H1 (cell line): Measurements from ENCODE around the gene HHAT. TPM values are rescaled to one million over a fixed set of nuclear protein-coding genes. Genes with fewer than 3 reads are reported as not detected.

ENCODE experiments used
- CTCF ChIA-PET: fragments of 300-600 bp; sonication (Branson Sonifier 250); formaldehyde crosslinking; loops from one replicate; lab custom pipeline; 2021; ENCODE audit not compliant: partially characterized antibody; lab: Charles Lee
- POLR2A ChIA-PET: fragments of 300-600 bp; sonication (Branson Sonifier 250); formaldehyde crosslinking; loops from one replicate; lab custom pipeline; 2021; ENCODE audit warnings: inconsistent platforms; ENCODE audit not compliant: partially characterized antibody; lab: Charles Lee
- DNase-seq, 2 experiments: peaks; one replicate each; pipeline versions ENCODE4 v3.0.0 to v3.0.0-alpha.2; 2010 to 2022; ENCODE audit warnings: low spot score in 2 of 2, low read depth in 1 of 2, mixed read lengths in 1 of 2
- FAIRE-seq: peaks from 2 replicates; lab custom pipeline; 2011; peaks lifted over from hg19 to GRCh38; lab: Jason Lieb, UNC
- H2AFZ ChIP-seq: 2 replicates; pipeline ENCODE4 v1.8.1; 2012; ENCODE audit warnings: low read length, inconsistent platforms
- H2AK5ac ChIP-seq: 2 replicates; pipeline ENCODE4 v1.6.1; 2013; ENCODE audit warnings: low read depth, low read length
- H2BK120ac ChIP-seq: replicated peaks from 2 replicates; pipeline ENCODE3; 2013; ENCODE audit warnings: low read depth, low read length, inconsistent platforms
- H2BK12ac ChIP-seq: 2 replicates; pipeline ENCODE4 v1.6.1; 2013; ENCODE audit warnings: low read depth, low read length
- H2BK15ac ChIP-seq: 2 replicates; pipeline ENCODE4 v1.6.1; 2013; ENCODE audit warnings: low read length
- H2BK20ac ChIP-seq: 2 replicates; pipeline ENCODE4 v1.6.1; 2013; ENCODE audit warnings: low read length
- H2BK5ac ChIP-seq: 2 replicates; pipeline ENCODE4 v1.6.1; 2013; ENCODE audit warnings: low read depth, low read length
- H3K14ac ChIP-seq: 2 replicates; pipeline ENCODE4 v1.6.1; 2013; ENCODE audit warnings: inconsistent platforms; ENCODE audit not compliant: insufficient read length
- H3K18ac ChIP-seq: 2 replicates; pipeline ENCODE4 v1.6.1; 2013; ENCODE audit warnings: low read length; ENCODE audit errors: extremely low read depth
- H3K23ac ChIP-seq: 2 replicates; pipeline ENCODE4 v1.6.1; 2013; ENCODE audit warnings: inconsistent platforms; ENCODE audit not compliant: insufficient read length
- H3K23me2 ChIP-seq: 2 replicates; pipeline ENCODE4 v1.6.1; 2013; ENCODE audit warnings: low read depth, low read length
- H3K27ac ChIP-seq: 2 replicates; pipeline ENCODE4 v1.6.1; 2011; ENCODE audit warnings: low read depth, low read length, inconsistent platforms
- H3K27me3 ChIP-seq, 4 experiments: replicated peaks in 1 of 4; 1 replicate in 1 of 4; 2 replicates in 3 of 4; pipeline versions ENCODE4 v1.6.1 to v1.8.1; 2011 to 2013; ENCODE audit warnings: low read length in 3 of 4, mild to moderate bottlenecking in 3 of 4, inconsistent platforms in 2 of 4, mixed read lengths in 2 of 4, moderate library complexity in 1 of 4; ENCODE audit not compliant: control insufficient read depth in 3 of 4, insufficient read depth in 3 of 4; ENCODE audit errors: extremely low read depth in 1 of 4
- H3K36me3 ChIP-seq, 4 experiments: 2 replicates each; pipeline versions ENCODE4 v1.6.1 to v1.8.1; 2011 to 2013; ENCODE audit warnings: mild to moderate bottlenecking in 4 of 4, low read length in 3 of 4, moderate library complexity in 2 of 4, control low read depth in 1 of 4, inconsistent platforms in 1 of 4; ENCODE audit not compliant: insufficient read depth in 4 of 4, control insufficient read depth in 2 of 4
- H3K4ac ChIP-seq: replicated peaks from 2 replicates; pipeline ENCODE3; 2013; ENCODE audit warnings: low read length, low read depth, mixed read lengths, inconsistent platforms; ENCODE audit not compliant: insufficient read length
- H3K4me1 ChIP-seq, 4 experiments: replicated peaks in 1 of 4; 1 replicate in 1 of 4; 2 replicates in 3 of 4; pipeline versions ENCODE4 v1.6.1 to v1.8.1; 2011 to 2013; ENCODE audit warnings: low read length in 3 of 4, inconsistent platforms in 2 of 4, mixed read lengths in 1 of 4; ENCODE audit not compliant: insufficient read depth in 4 of 4, control insufficient read depth in 3 of 4
- H3K4me2 ChIP-seq, 2 experiments: 2 replicates each; pipeline versions ENCODE4 v1.6.1 to v1.8.1; 2011 to 2013; ENCODE audit warnings: low read depth in 2 of 2, low read length in 2 of 2, control low read depth in 1 of 2, inconsistent platforms in 1 of 2, mild to moderate bottlenecking in 1 of 2; ENCODE audit not compliant: insufficient read depth in 1 of 2
- H3K4me3 ChIP-seq, 4 experiments: fragments of 200-600, 300-600 bp in 1 of 4; sonication (generic), shearing (Covaris generic), sonication (Bioruptor Twin) in 1 of 4; 2 replicates each; pipeline versions ENCODE4 v1.5.1 to v1.8.1; 2011 to 2016; ENCODE audit warnings: low read length in 4 of 4, low read depth in 3 of 4, control low read depth in 2 of 4, inconsistent platforms in 2 of 4, mild to moderate bottlenecking in 2 of 4, mixed read lengths in 1 of 4, moderate library complexity in 1 of 4; ENCODE audit not compliant: insufficient read depth in 2 of 4; ENCODE audit errors: extremely low read depth in 1 of 4
- H3K56ac ChIP-seq: replicated peaks from 2 replicates; pipeline ENCODE3; 2013; ENCODE audit warnings: low read depth, mild to moderate bottlenecking, mixed read lengths, low read length, inconsistent platforms; ENCODE audit not compliant: insufficient read length
- H3K79me1 ChIP-seq: 2 replicates; pipeline ENCODE4 v1.6.1; 2013; ENCODE audit warnings: low read depth, low read length, control low read depth
- H3K79me2 ChIP-seq, 2 experiments: 2 replicates each; pipeline versions ENCODE4 v1.6.1 to v1.8.1; 2012 to 2013; ENCODE audit warnings: low read length in 2 of 2, mild to moderate bottlenecking in 2 of 2, inconsistent platforms in 1 of 2; ENCODE audit not compliant: insufficient read depth in 2 of 2, control insufficient read depth in 1 of 2
- H3K9ac ChIP-seq, 4 experiments: replicated peaks in 1 of 4; 1 replicate in 1 of 4; 2 replicates in 3 of 4; pipeline versions ENCODE4 v1.6.1 to v1.8.1; 2011 to 2013; ENCODE audit warnings: low read depth in 3 of 4, low read length in 3 of 4, control low read depth in 2 of 4, mild to moderate bottlenecking in 2 of 4, moderate library complexity in 2 of 4, inconsistent platforms in 1 of 4; ENCODE audit errors: extremely low read depth in 1 of 4
- H3K9me3 ChIP-seq, 2 experiments: 2 replicates each; pipeline versions ENCODE4 v1.6.1 to v1.8.1; 2012 to 2013; ENCODE audit warnings: mild to moderate bottlenecking in 2 of 2, moderate library complexity in 2 of 2, control low read depth in 1 of 2, inconsistent platforms in 1 of 2, low read depth in 1 of 2, low read length in 1 of 2, mixed read lengths in 1 of 2; ENCODE audit not compliant: insufficient read depth in 2 of 2
- H4K20me1 ChIP-seq, 2 experiments: replicated peaks in 1 of 2; 2 replicates each; pipeline versions ENCODE3 to v1.8.1; 2011 to 2013; ENCODE audit warnings: inconsistent platforms in 2 of 2, low read length in 2 of 2, mild to moderate bottlenecking in 1 of 2; ENCODE audit not compliant: insufficient read depth in 2 of 2, control insufficient read depth in 1 of 2
- H4K5ac ChIP-seq: 2 replicates; pipeline ENCODE4 v1.6.1; 2013; ENCODE audit warnings: low read length, low read depth, mixed read lengths, inconsistent platforms; ENCODE audit not compliant: insufficient read length
- H4K8ac ChIP-seq: 2 replicates; pipeline ENCODE4 v1.8.0; 2013; ENCODE audit warnings: mild to moderate bottlenecking, moderate library complexity, low read length, inconsistent platforms; ENCODE audit not compliant: insufficient read depth; ENCODE audit errors: extremely low read depth
- H4K91ac ChIP-seq: replicated peaks from 2 replicates; pipeline ENCODE3; 2013; ENCODE audit warnings: low read length, mixed read lengths, inconsistent platforms; ENCODE audit not compliant: insufficient read length
- POLR2A ChIP-seq, 2 experiments: IDR thresholded peaks; 1 replicate in 1 of 2; 2 replicates in 1 of 2; pipeline ENCODE4 v1.6.1; 2011; ENCODE audit warnings: low read depth in 2 of 2, low read length in 2 of 2, mild to moderate bottlenecking in 2 of 2; ENCODE audit errors: control extremely low read depth in 1 of 2
- SP1 ChIP-seq: IDR thresholded peaks from 2 replicates; pipeline ENCODE4 v1.6.1; 2011; ENCODE audit warnings: low read depth, low read length
- WGBS, 2 experiments: shearing (Covaris generic) in 1 of 2; methylation state at CpG; one replicate each; pipeline versions ENCODE4 v1.1.6 to v1.1.7; 2013 to 2015; ENCODE audit warnings: low lambda C conversion rate in 2 of 2, mixed read lengths in 2 of 2, inconsistent platforms in 1 of 2, low coverage in 1 of 2, missing lambda C conversion rate in 1 of 2; ENCODE audit not compliant: insufficient replicate concordance in 2 of 2, insufficient coverage in 1 of 2, insufficient read length in 1 of 2; ENCODE audit errors: extremely low coverage in 1 of 2, missing lambda C conversion rate in 1 of 2; 5-methylcytosine and 5-hydroxymethylcytosine counted together
- polyA plus RNA-seq, 7 experiments: library from polyadenylated mRNA; depleted of rRNA in 3 of 7; stranded (reverse) in 5 of 7; unstranded in 2 of 7; fragments of >200 nt in 5 of 7; fragments of 200-250 nt in 2 of 7; gene quantifications; 1 replicate in 5 of 7; 2 replicates in 1 of 7; 4 replicates in 1 of 7; pipeline versions ENCODE4 v1.2.1 to v1.2.3, GENCODE V29; 2011 to 2013; ENCODE audit warnings: missing spikeins in 2 of 7, mixed read lengths in 2 of 7
- total RNA-seq: library from RNA; stranded (reverse); fragmentation: NEBNext Ultra II Directional; extraction: Animal tissue kit (Norgen Biotek cat#: 25700); gene quantifications from 2 replicates; pipeline ENCODE4 v1.2.1, GENCODE V29; 2021

Gene HHAT
- total and polyA plus RNA-seq, 2 of the 8 experiments (the other 6 are each of a cell fraction or from before 2014, with no cell fraction given), result 0.15 to 0.51 TPM

DNA sequence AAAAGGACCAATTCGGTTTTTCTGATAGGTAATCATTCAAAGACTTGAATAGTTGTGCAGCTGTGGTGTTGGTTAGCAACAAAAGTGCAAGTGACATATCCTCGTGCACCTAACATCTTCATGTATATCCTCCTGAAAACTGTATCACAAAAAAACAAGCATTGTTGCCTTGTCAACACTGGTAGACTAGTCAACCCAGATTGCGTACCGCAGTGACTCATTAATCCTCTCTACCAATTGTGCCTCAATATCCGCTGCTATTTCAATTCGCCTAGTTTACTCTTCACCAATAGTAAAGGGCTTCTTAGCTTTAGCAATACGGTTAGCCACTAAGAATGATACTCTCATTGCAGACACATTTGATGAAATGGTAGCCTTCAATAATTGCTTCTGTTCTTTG, 3.5 kb downstream of the HHAT start:
- Histone ChIP-seq H3K23me2 (peaks cover 8% of the 10 kb centered on the region), H4K91ac (no peak overlapping the region), H2BK5ac (no peak overlapping the region), H3K14ac (no peak overlapping the region), H3K36me3 (no peaks in the 10 kb centered on the region), H3K4ac (no peak overlapping the region), H2BK15ac (no peak overlapping the region), H3K9me3 (no peaks in the 10 kb centered on the region), H3K27ac (no peak overlapping the region), H2BK12ac (no peak overlapping the region), H3K27me3 (peaks cover 43 to 66% (median 57%) of the 10 kb centered on the region in 4 experiments), H3K4me3 (no peak overlapping the region), H2BK120ac (no peak overlapping the region), H3K79me2 (no peaks in the 10 kb centered on the region), H4K20me1 (peaks cover 0 to 2% of the 10 kb centered on the region in 2 experiments), H3K9ac (no peak overlapping the region)
- POLR2A ChIA-PET, result no interaction called here
- 92% methylated on average over 7 of the region's 7 CpGs; no CpG with 5 or more reads in 1 of the 2 experiments for WGBS, 2 experiments
- no peak for TF ChIP-seq POLR2A (IDR thresholded peaks at IDR 0.05; ENCODE audit: control extremely low read depth in 1 of 2, low read depth in 2 of 2, low read length in 2 of 2)
- no peak for TF ChIP-seq SP1
- TF ChIP-seq, all 59 proteins: peak for 0
- FAIRE-seq (no peak), DNase-seq (no peak)
- Histone ChIP-seq H3K79me1 (no peaks in the 10 kb centered on the region), H3K56ac (no peak overlapping the region), H2BK20ac (no peak overlapping the region), H3K23ac (no peak overlapping the region), H4K8ac (no peak overlapping the region), H3K4me2 (no peak overlapping the region), H3K18ac (no peak overlapping the region), H2AFZ (no peak overlapping the region), H2AK5ac (no peak overlapping the region), H3K4me1 (peaks cover 0 to 5% (median 2%) of the 10 kb centered on the region in 4 experiments; a peak in 3 of 7 replicates), H4K5ac (no peak overlapping the region)
- CTCF ChIA-PET, result interaction anchor here (0.7 to 1.8 kb wide), 4 partner anchors 34 to 678 kb away, joined by 3 to 5 read pairs (median 4); no protein-coding TSS in a partner anchor
